Glutamatergic neuron (in vitro differentiated cells): ENCODE measurements around the gene PPP4R3A. TPM values are rescaled to one million over a fixed set of nuclear protein-coding genes. Genes with fewer than 3 reads are reported as not detected.

Experiments
- DNase-seq: peaks from one replicate; pipeline ENCODE4 v3.0.0; 2022
- H3K27ac Mint-ChIP-seq: one replicate; pipeline ENCODE4 v1.8.0; 2020; ENCODE audit warnings: mild to moderate bottlenecking, mixed read lengths, inconsistent platforms; ENCODE audit not compliant: unreplicated experiment
- H3K27me3 Mint-ChIP-seq: one replicate; pipeline ENCODE4 v1.8.0; 2020; ENCODE audit warnings: mild to moderate bottlenecking, moderate library complexity, mixed read lengths, inconsistent platforms; ENCODE audit not compliant: unreplicated experiment
- H3K36me3 Mint-ChIP-seq: one replicate; pipeline ENCODE4 v1.8.0; 2020; ENCODE audit warnings: mild to moderate bottlenecking, mixed read lengths, inconsistent platforms; ENCODE audit not compliant: unreplicated experiment
- H3K4me1 Mint-ChIP-seq: one replicate; pipeline ENCODE4 v1.8.0; 2020; ENCODE audit warnings: mild to moderate bottlenecking, low read depth, mixed read lengths, inconsistent platforms; ENCODE audit not compliant: unreplicated experiment
- H3K4me3 Mint-ChIP-seq: one replicate; pipeline ENCODE4 v1.8.0; 2020; ENCODE audit warnings: mild to moderate bottlenecking, mixed read lengths, inconsistent platforms; ENCODE audit not compliant: unreplicated experiment
- H3K9me3 Mint-ChIP-seq: one replicate; pipeline ENCODE4 v1.8.0; 2020; ENCODE audit warnings: mild to moderate bottlenecking, moderate library complexity, mixed read lengths, inconsistent platforms; ENCODE audit not compliant: unreplicated experiment
- long read RNA-seq: library from polyadenylated mRNA; unstranded; transcript quantifications from one replicate; pipeline ENCODE4 v2.0.0, GENCODE V29; 2020; ENCODE audit not compliant: unreplicated experiment
- total RNA-seq: library from RNA; stranded (reverse); fragmentation: NEBNext Ultra II Directional; extraction: Animal tissue kit (Norgen Biotek cat#: 25700); gene quantifications from one replicate; pipeline ENCODE4 v1.2.1, GENCODE V29; 2021; ENCODE audit not compliant: unreplicated experiment
- TF ChIP-seq, protein P1 (sequence below): fragments of 200-600 bp; sonication (generic); IDR thresholded peaks from one replicate; pipeline ENCODE4 v1.5.0; 2021; ENCODE audit not compliant: partially characterized antibody, unreplicated experiment

PPP4R3A gene
- total RNA-seq = 99.4 TPM
- long read RNA-seq, partial matches to known transcripts = 1 of 2 reads
- long read RNA-seq, other reads (novel, unspliced or antisense) = 0 of 2 reads

DNA sequence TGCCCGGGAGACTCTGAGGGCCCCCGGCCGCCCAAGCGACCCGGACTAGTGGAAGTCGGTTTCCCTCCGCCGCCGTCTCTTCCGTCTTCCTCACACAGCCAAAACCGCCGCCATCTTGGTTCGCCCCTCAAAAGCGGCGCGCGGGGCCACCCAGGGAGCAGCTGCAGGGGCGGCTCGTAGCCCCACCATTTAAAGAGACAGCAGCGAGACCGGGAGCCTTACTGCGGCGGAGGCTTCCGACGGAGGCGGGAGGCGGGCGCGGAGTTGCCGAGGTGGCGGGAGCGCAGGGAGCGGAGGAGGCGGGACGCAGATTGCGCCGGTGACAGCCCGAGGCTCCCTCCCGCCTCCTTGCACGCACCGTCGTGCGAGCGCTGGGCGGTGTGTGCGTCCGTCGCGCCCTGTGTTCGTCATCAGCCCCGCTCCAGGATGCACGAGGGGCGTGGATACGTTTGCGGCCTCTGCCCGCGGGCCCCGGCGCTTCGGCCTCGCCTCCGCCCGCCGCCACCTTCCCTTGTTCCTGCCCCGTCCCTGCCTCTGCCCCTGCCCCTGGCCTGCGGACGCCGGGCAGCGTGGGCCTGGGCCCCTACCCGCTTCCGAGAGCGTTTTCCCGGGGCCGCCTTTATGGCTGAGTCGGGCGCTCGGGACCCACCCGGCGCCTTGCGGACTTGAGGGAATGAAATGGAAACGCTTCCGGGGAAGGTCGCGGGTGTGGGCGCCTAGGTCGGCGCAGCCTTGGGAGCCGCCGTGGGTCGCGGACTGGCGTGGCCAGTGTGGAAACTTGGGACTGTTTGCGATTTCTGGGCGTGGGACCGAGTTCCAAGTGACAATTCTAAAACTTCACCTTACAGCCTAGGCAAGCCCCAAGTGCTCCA, at the start of gene PPP4R3A:
Gene PPP4R3A (minus strand): TSS at position 140 of the 872 bp plus-strand sequence. CDS start 663 bp downstream, outside the sequence.
- Mint-ChIP-seq H3K27me3 (peaks cover 6% of the 10 kb centered on the region), H3K4me1 (no peaks in the 10 kb centered on the region), H3K9me3 (peaks cover 11% of the 10 kb centered on the region), H3K4me3 (peak within 1 kb of the TSS; percentile 98), H3K27ac (peak within 1 kb of the TSS; percentile 99), H3K36me3 (no peaks in the 10 kb centered on the region)
- peak; percentile 94 for DNase-seq
- TF ChIP-seq, protein P1, sequence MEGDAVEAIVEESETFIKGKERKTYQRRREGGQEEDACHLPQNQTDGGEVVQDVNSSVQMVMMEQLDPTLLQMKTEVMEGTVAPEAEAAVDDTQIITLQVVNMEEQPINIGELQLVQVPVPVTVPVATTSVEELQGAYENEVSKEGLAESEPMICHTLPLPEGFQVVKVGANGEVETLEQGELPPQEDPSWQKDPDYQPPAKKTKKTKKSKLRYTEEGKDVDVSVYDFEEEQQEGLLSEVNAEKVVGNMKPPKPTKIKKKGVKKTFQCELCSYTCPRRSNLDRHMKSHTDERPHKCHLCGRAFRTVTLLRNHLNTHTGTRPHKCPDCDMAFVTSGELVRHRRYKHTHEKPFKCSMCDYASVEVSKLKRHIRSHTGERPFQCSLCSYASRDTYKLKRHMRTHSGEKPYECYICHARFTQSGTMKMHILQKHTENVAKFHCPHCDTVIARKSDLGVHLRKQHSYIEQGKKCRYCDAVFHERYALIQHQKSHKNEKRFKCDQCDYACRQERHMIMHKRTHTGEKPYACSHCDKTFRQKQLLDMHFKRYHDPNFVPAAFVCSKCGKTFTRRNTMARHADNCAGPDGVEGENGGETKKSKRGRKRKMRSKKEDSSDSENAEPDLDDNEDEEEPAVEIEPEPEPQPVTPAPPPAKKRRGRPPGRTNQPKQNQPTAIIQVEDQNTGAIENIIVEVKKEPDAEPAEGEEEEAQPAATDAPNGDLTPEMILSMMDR = no peak

- H3K36me3 Mint-ChIP-seq = peaks cover 19% of the 10 kb centered on the region
- H3K27me3 Mint-ChIP-seq = no peaks in the 10 kb centered on the region
- no peak overlapping the region for H3K27ac Mint-ChIP-seq
- DNase-seq = no peak
- peaks cover 6% of the 10 kb centered on the region for H3K9me3 Mint-ChIP-seq
- TF ChIP-seq, protein P1 = no peak
- H3K4me3 Mint-ChIP-seq = no peak overlapping the region
- no peaks in the 10 kb centered on the region for H3K4me1 Mint-ChIP-seq
These were observed 45.4 kb upstream of the PPP4R3A start for GRCh38 chr14:91555531-91555930.

DNA sequence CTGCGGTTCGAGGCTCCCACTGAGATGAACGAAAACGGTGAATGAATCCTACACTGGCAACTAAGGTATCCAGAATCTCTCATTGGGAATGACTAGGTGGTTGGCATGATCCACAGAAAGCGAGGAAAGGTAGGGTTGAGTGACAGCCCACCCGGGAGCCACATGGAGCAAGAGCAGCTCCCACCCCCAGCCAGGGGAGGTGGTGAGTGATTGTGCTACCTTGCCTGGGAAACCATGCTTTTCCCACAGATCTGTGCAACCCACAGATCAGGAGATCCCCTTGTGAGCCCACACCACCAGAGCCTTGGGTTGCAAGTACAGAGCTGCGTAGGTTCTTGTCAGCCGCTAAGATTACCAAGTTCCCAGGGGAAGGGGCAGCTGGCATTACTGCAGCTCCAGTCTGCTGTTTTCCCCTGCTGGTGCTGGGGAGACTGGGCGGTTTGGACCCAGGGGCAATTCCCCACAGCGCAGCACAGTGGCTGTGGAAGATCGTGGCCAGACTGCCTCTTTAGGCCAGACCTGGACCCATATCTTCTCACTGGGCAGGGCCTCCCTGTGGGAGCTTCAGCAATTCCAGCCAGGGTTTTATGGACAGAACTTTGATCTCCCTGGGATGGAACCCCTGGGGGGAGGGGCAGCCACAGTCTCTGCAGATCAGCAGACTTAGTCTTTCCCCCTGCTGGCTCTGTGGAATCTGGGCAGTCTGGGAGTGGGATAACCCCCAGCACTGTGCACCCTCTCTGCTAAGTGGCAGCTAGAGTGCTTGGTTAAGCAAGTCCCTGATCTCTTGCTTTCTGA, 44.6 kb upstream of the PPP4R3A start:
- peaks cover 19% of the 10 kb centered on the region for H3K36me3 Mint-ChIP-seq
- no peak overlapping the region for H3K4me3 Mint-ChIP-seq
- no peaks in the 10 kb centered on the region for H3K4me1 Mint-ChIP-seq
- H3K27me3 Mint-ChIP-seq = no peaks in the 10 kb centered on the region
- TF ChIP-seq, protein P1 = no peak
- DNase-seq = no peak
- H3K27ac Mint-ChIP-seq = no peak overlapping the region
- H3K9me3 Mint-ChIP-seq = peaks cover 6% of the 10 kb centered on the region

DNA sequence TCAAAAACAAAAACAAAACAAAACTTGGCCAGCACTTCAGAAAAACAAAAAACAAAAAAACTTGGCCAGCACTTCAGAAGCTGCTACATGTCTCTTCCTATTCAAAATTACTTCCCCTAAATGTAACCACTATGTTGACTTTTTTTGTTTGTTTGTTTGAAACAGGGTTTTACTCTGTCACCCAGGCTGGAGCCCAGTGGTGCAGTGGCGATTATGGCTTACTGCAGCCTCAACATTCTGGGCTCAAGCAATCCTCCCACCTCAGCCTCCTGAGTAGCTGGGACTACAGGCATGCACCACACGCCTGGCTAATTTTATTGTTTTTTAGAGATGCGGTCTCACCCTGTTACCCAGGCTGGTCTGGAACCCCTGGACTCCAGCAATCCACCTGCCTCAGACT, 38.0 kb upstream of the PPP4R3A start:
- DNase-seq = no peak
- no peaks in the 10 kb centered on the region for H3K4me1 Mint-ChIP-seq
- H3K9me3 Mint-ChIP-seq = no peaks in the 10 kb centered on the region
- H3K27ac Mint-ChIP-seq = no peak overlapping the region
- H3K36me3 Mint-ChIP-seq = no peaks in the 10 kb centered on the region
- H3K27me3 Mint-ChIP-seq = no peaks in the 10 kb centered on the region
- H3K4me3 Mint-ChIP-seq = no peak overlapping the region
- TF ChIP-seq, protein P1 = no peak
